ENCODE measurements around the gene CKAP2.
"Not testable (repeated sequence)": the region's sequence is repeated elsewhere in the genome, so short reads cannot be mapped to it uniquely, and the experiment has no call there.

CKAP2 gene

GRCh38 chr13:52513957-52514596 is 58.8 kb downstream of the CKAP2 start:
- not testable (repeated sequence) for H3K23ac ChIP-seq (ENCODE audit: low read length in 2 of 2); H3K36me3 ChIP-seq (ENCODE audit: control insufficient read depth in 1 of 2, insufficient read depth in 2 of 2, low read depth in 1 of 2, low read length in 2 of 2); H3K18ac ChIP-seq (ENCODE audit: low read depth in 1 of 2, low read length in 2 of 2); H2BK15ac ChIP-seq (ENCODE audit: low read depth, poor library complexity, severe bottlenecking); H4K91ac ChIP-seq (ENCODE audit: low read length); H3K4me2 ChIP-seq (ENCODE audit: low read length, poor library complexity, severe bottlenecking); H2BK120ac ChIP-seq (ENCODE audit: low read depth, low read length); H3K4me1 ChIP-seq (ENCODE audit: control insufficient read depth, insufficient read depth, low read depth, low read length); H3K4me3 ChIP-seq (ENCODE audit: insufficient read depth in 1 of 2, low read depth in 1 of 2, low read length in 2 of 2); H3K9me3 ChIP-seq (ENCODE audit: control insufficient read depth, low read length); H4K8ac ChIP-seq (ENCODE audit: low read length); H3K27ac ChIP-seq (ENCODE audit: low read length, poor library complexity, severe bottlenecking); H2AK5ac ChIP-seq (ENCODE audit: low read length, severe bottlenecking); H3K14ac ChIP-seq (ENCODE audit: low read length in 2 of 2); H2BK5ac ChIP-seq (ENCODE audit: low read depth, low read length, poor library complexity, severe bottlenecking); H3K27me3 ChIP-seq (ENCODE audit: control insufficient read depth in 1 of 2, insufficient read depth in 1 of 2, low read length in 2 of 2); H2BK12ac ChIP-seq (ENCODE audit: low read length in 2 of 2); H3K9ac ChIP-seq (ENCODE audit: low read length); H3K79me1 ChIP-seq (replicated peaks; ENCODE audit: low read length, poor library complexity, severe bottlenecking); H3K4ac ChIP-seq (ENCODE audit: low read depth in 1 of 2, low read length in 2 of 2); H2AFZ ChIP-seq (ENCODE audit: low read depth, low read length)
- peak; percentile 50 for DNase-seq
- WGBS, result no CpG with 5 or more reads among the region's 6 CpGs

- not testable (repeated sequence) for H2BK12ac ChIP-seq (ENCODE audit: low read length in 2 of 2); H3K4me1 ChIP-seq (ENCODE audit: control insufficient read depth, insufficient read depth, low read depth, low read length); H3K79me1 ChIP-seq (replicated peaks; ENCODE audit: low read length, poor library complexity, severe bottlenecking); H3K9me3 ChIP-seq (ENCODE audit: control insufficient read depth, low read length); H3K4me3 ChIP-seq (ENCODE audit: insufficient read depth in 1 of 2, low read depth in 1 of 2, low read length in 2 of 2); H4K91ac ChIP-seq (ENCODE audit: low read length); H3K27ac ChIP-seq (ENCODE audit: low read length, poor library complexity, severe bottlenecking); H3K23ac ChIP-seq (ENCODE audit: low read length in 2 of 2); H2BK15ac ChIP-seq (ENCODE audit: low read depth, poor library complexity, severe bottlenecking); H2AK5ac ChIP-seq (ENCODE audit: low read length, severe bottlenecking); H3K14ac ChIP-seq (ENCODE audit: low read length in 2 of 2); H3K18ac ChIP-seq (ENCODE audit: low read depth in 1 of 2, low read length in 2 of 2); H3K9ac ChIP-seq (ENCODE audit: low read length); H3K4me2 ChIP-seq (ENCODE audit: low read length, poor library complexity, severe bottlenecking); H2AFZ ChIP-seq (ENCODE audit: low read depth, low read length); H2BK120ac ChIP-seq (ENCODE audit: low read depth, low read length); H4K8ac ChIP-seq (ENCODE audit: low read length); H3K4ac ChIP-seq (ENCODE audit: low read depth in 1 of 2, low read length in 2 of 2); H3K27me3 ChIP-seq (ENCODE audit: control insufficient read depth in 1 of 2, insufficient read depth in 1 of 2, low read length in 2 of 2); H2BK5ac ChIP-seq (ENCODE audit: low read depth, low read length, poor library complexity, severe bottlenecking); DNase-seq; H3K36me3 ChIP-seq (ENCODE audit: control insufficient read depth in 1 of 2, insufficient read depth in 2 of 2, low read depth in 1 of 2, low read length in 2 of 2)
- WGBS, result no CpG with 5 or more reads among the region's 6 CpGs
Observed at GRCh38 chr13:52523323-52523722, 68.0 kb downstream of the CKAP2 start.
